HK-2 (cell line): ENCODE data around the gene DNAJB1.

ENCODE experiments used
- DNase-seq: peaks from one replicate; pipeline ENCODE4 v3.0.0-alpha.2; 2018; ENCODE audit not compliant: unreplicated experiment

Gene DNAJB1

GRCh38 chr19:14496029-14496833 lies 22.0 kb downstream of the DNAJB1 start, which contains the start of gene GIPC1:
Gene GIPC1 (minus strand): TSS chr19:14496127. CDS start chr19:14482976, 13,151 bp downstream.
- DNase-seq: peak; percentile 99

- DNase-seq: no peak
Measured at GRCh38 chr19:14495672-14496028, 22.5 kb downstream of the DNAJB1 start.

GRCh38 chr19:14494910-14495671 lies 23.1 kb downstream of the DNAJB1 start:
- no peak for DNase-seq

GRCh38 chr19:14494411-14494810 lies 23.8 kb downstream of the DNAJB1 start:
- no peak for DNase-seq

- no peak for DNase-seq
Measured at GRCh38 chr19:14492756-14493337, 25.4 kb downstream of the DNAJB1 start.

GRCh38 chr19:14487370-14488125 lies 30.6 kb downstream of the DNAJB1 start:
- DNase-seq: no peak

GRCh38 chr19:14482172-14482941 lies 35.8 kb downstream of the DNAJB1 start:
- no peak for DNase-seq

GRCh38 chr19:14480700-14481079 lies 37.5 kb downstream of the DNAJB1 start:
- no peak for DNase-seq

GRCh38 chr19:14479975-14480699 lies 38.1 kb downstream of the DNAJB1 start:
- DNase-seq: peak; percentile 37

- DNase-seq: no peak
Measured at GRCh38 chr19:14479309-14479974, 38.8 kb downstream of the DNAJB1 start.

GRCh38 chr19:14478113-14478545 lies 40.1 kb downstream of the DNAJB1 start:
- no peak for DNase-seq

- DNase-seq: no peak
Measured at GRCh38 chr19:14477418-14478112, 40.6 kb downstream of the DNAJB1 start.

- peak; percentile 77 for DNase-seq
Measured at GRCh38 chr19:14476673-14477401, 41.4 kb downstream of the DNAJB1 start.

GRCh38 chr19:14476327-14476672 lies 41.9 kb downstream of the DNAJB1 start:
- DNase-seq: no peak

GRCh38 chr19:14475251-14476073 lies 42.7 kb downstream of the DNAJB1 start, which contains the start of gene PTGER1:
Gene PTGER1 (minus strand): TSS chr19:14475354. CDS start chr19:14474320, 1,034 bp downstream.
- peak; percentile 66 for DNase-seq

GRCh38 chr19:14474827-14475226 lies 43.4 kb downstream of the DNAJB1 start:
- DNase-seq: peak; percentile 32

- DNase-seq: peak; percentile 45
Measured at GRCh38 chr19:14473978-14474578, 44.1 kb downstream of the DNAJB1 start.
